Ovary (tissue), 9 donors: ENCODE data around the gene ARHGEF10L. TPM values are rescaled to one million over a fixed set of nuclear protein-coding genes. Genes with fewer than 3 reads are reported as not detected.

Experiments
- DNase-seq, 5 donors: peaks; one replicate each; pipeline ENCODE4 v3.0.0-alpha.2; 2019 to 2020
- H3K27ac ChIP-seq, 2 donors: fragments of 200-600 bp; one replicate each; pipeline versions ENCODE4 v1.5.1 to v1.8.0; 2019 to 2022
- H3K27me3 ChIP-seq: fragments of 200-600 bp; one replicate; pipeline ENCODE4 v1.8.0; 2022
- H3K36me3 ChIP-seq: fragments of 200-600 bp; sonication (generic); one replicate; pipeline ENCODE4 v1.5.1; 2019
- H3K4me1 ChIP-seq: one replicate; pipeline ENCODE4 v1.8.1; 2013; ENCODE audit warnings: mild to moderate bottlenecking, moderate library complexity; ENCODE audit not compliant: insufficient read depth
- H3K4me3 ChIP-seq: fragments of 200-600 bp; sonication (generic); one replicate; pipeline ENCODE4 v1.5.1; 2017
- H3K9me3 ChIP-seq, 2 donors: fragments of 200-600 bp in 1 of 2; sonication (generic) in 1 of 2; one replicate each; pipeline versions ENCODE4 v1.5.1 to v1.8.1; 2013 to 2019; ENCODE audit warnings: mild to moderate bottlenecking in 1 of 2, moderate library complexity in 1 of 2
- EP300 ChIP-seq: sonication (generic); formaldehyde crosslinking; IDR thresholded peaks from one replicate; pipeline ENCODE4 v1.6.1; 2017; ENCODE audit warnings: antibody characterized with exemption
- POLR2A ChIP-seq: fragments of 450-650 bp; IDR thresholded peaks from one replicate; pipeline ENCODE4 v1.6.1; 2017; ENCODE audit warnings: antibody characterized with exemption, mild to moderate bottlenecking, moderate library complexity
- WGBS, 3 donors: extraction: QIAGEN DNeasy Blood & Tissue Kit in 1 of 3; methylation state at CpG; one replicate each; pipeline versions ENCODE4 v1.1.5 to v1.1.7; 2013 to 2017; 5-methylcytosine and 5-hydroxymethylcytosine counted together
- intact Hi-C, 4 donors: fragments of 100-400 bp; cut with DNase I; formaldehyde crosslinking; loops; one replicate each; pipeline versions ENCODE4 v1.11.0 to v1.15.1; 2022 to 2023
- polyA plus RNA-seq, 2 donors: library from polyadenylated mRNA; stranded (reverse); fragments of 200-250 nt in 1 of 2; fragments of 350-450 nt in 1 of 2; fragmentation: Illumina TruSeq in 1 of 2; extraction: RNeasy Lipid Tissue Mini Kit (QIAGEN cat#74804) in 1 of 2; gene quantifications; one replicate each; pipeline ENCODE4 v1.2.3, GENCODE V29; 2013 to 2014
- total RNA-seq, 7 donors: library from RNA; depleted of rRNA in 2 of 7; stranded (reverse); fragments of >200 nt in 2 of 7; fragmentation: NEBNext Ultra II Directional in 3 of 7; extraction: Animal tissue kit (Norgen Biotek cat#: 25700) in 3 of 7; gene quantifications; one replicate each; pipeline versions ENCODE4 v1.1.0 to v1.2.4, GENCODE V29; 2016 to 2023
- TF ChIP-seq, protein P1 (sequence below), 3 donors: fragments of 450-650 bp in 2 of 3; fragments of 200-600 bp in 1 of 3; IDR thresholded peaks; one replicate each; pipeline versions ENCODE4 v1.5.1 to v1.8.0; 2016 to 2022; ENCODE audit warnings: antibody characterized with exemption in 3 of 3, mild to moderate bottlenecking in 1 of 3
- donor health status: DM: no; HTN: no; CAD: no; lungs with moderate emphysema.
- donor health status: DM: no; HTN: no; CAD: no.
- donor health status: Bipolar disorder and iron deficiency.
- donor health status: DM: yes; HTN: yes; CAD: no.
- donor health status: DM: no; HTN: no; CAD: no.
- donor health status: DM: yes; HTN: yes; CAD: no.

The ARHGEF10L gene
- total and polyA plus RNA-seq, 9 donors, result 3.6 to 23.0 (median 18.3) TPM

DNA sequence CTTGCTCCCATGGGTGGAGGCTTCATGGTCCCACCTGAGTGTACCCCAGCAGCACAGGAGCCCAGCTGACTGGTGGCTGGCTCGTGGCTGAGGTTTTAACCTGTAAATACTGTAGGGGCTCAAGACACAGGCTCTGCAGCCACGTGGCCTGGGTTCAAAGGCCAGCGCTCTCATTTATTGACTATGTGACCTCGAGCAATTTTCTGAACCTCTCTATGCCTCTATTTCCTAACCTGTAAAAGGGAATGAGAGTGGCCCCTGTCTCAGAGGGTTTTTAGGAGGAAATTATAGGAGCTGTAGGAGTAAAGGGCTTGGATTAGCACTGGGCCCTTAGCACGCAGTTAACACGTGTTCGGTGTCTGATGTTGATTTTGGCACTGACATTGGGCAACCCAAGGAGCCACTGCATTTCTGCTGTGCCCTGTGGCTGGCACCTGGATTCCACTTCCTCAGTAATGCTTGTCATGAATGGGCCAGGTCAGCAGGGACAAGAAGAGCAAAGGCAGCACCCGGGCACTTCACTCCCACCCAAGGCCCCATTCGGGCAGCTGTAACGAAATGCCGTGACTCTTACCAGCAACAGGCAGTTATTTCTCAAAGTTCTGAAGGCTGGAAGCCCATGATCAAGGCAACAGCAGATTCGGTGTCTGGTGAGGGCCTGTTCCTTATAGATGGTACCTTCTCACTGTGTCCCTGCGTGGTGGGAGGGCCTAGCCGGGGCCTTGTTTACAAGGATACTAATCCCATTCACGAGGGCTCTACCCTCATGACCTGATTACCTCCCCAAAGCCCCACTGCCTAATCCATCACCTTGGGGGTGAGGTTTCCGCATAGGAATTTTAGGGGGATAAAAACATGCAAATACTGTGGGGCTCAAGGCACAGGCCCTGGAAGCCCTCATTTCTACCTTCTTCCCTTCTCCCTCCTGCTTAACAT lies 25.2 kb downstream of the ARHGEF10L start:
- TF ChIP-seq POLR2A, result no peak
- TF ChIP-seq, protein P1, sequence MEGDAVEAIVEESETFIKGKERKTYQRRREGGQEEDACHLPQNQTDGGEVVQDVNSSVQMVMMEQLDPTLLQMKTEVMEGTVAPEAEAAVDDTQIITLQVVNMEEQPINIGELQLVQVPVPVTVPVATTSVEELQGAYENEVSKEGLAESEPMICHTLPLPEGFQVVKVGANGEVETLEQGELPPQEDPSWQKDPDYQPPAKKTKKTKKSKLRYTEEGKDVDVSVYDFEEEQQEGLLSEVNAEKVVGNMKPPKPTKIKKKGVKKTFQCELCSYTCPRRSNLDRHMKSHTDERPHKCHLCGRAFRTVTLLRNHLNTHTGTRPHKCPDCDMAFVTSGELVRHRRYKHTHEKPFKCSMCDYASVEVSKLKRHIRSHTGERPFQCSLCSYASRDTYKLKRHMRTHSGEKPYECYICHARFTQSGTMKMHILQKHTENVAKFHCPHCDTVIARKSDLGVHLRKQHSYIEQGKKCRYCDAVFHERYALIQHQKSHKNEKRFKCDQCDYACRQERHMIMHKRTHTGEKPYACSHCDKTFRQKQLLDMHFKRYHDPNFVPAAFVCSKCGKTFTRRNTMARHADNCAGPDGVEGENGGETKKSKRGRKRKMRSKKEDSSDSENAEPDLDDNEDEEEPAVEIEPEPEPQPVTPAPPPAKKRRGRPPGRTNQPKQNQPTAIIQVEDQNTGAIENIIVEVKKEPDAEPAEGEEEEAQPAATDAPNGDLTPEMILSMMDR (IDR thresholded peaks at IDR 0.05), result no peak
- no peak for TF ChIP-seq EP300
- WGBS, 3 donors, result 82 to 90% (median 87%) methylated on average over 16 of the region's 16 CpGs

DNA sequence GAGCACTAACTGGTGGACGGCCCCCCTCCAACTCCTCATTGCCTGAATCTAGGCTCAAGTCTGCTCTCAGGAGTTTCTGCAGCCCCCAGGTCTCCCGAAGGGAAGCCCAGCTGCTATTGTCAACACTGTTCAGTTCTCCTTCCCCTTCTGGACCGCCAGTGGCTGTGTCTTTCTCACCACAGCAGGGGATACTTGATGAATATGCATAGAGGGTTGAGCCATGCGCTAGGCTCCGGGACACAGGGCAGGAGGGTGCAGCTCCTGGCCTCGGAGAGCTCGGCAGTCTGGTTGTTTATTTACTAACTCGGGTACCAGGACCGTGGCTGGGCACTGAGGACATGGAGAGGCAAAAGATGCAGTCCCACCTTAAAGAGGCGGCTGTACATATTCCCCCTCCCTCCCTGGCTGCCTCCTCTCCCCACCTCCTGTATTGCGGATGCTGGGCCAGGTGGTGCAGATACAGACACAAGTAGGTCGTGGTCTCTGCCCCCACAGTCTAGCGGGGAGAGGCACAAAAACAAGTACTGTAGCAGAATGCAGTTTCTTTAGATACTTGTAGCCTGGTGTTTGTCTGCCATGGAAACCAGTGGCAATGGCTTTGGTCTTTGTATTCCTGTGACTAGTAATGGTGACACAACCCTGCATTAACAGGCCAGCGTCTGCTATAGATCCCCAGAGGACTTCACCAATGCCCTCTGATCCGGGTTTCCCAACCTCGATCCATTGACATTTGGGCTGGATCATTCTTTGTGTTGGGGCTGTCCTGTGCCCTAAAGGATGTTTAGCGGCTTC lies 26.2 kb downstream of the ARHGEF10L start:
- 69 to 76% (median 72%) methylated on average over 17 of the region's 17 CpGs for WGBS, 3 donors
- Histone ChIP-seq H3K9me3 (no peaks in the 10 kb centered on the region), H3K4me1 (peaks cover 44% of the 10 kb centered on the region), H3K27me3 (no peaks in the 10 kb centered on the region), H3K27ac (peak overlapping the region in 1 of 2 donors; percentile 41), H3K36me3 (no peaks in the 10 kb centered on the region), H3K4me3 (no peak overlapping the region)
- no peak for TF ChIP-seq EP300
- no peak for TF ChIP-seq POLR2A
- TF ChIP-seq, protein P1 (IDR thresholded peaks at IDR 0.05), result no peak
- DNase-seq, result no peak
- intact Hi-C loops, result no loop called here

More for the DNA sequence above, 25.2 kb downstream of the ARHGEF10L start:
- Histone ChIP-seq H3K4me3 (no peak overlapping the region), H3K4me1 (peaks cover 39% of the 10 kb centered on the region), H3K27me3 (no peaks in the 10 kb centered on the region), H3K36me3 (no peaks in the 10 kb centered on the region), H3K27ac (peak overlapping the region; percentile 11 to 41), H3K9me3 (no peaks in the 10 kb centered on the region)
- no peak for DNase-seq
- intact Hi-C loops, result no loop called here

DNA sequence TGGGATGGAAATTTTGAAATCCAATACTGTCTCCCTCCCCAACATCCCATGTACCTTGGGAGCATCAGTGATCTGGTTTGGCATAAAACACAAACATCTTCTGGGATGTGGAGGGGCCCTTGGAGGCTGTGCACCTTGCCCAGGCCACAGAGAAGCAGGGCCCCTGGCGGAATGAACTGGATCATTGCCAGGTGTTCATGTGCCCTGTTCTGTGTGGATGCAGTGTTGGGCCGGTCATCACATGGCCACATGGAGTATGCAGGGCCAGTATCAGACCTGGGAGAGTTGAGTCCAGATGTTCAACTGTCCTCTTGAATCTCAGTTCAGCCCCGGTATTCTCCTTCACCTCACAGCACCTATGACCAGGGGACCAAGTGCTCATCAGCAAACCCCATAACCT lies 26.9 kb downstream of the ARHGEF10L start:
- Histone ChIP-seq H3K27ac (peak overlapping the region in 1 of 2 donors; percentile 95), H3K4me3 (no peak overlapping the region), H3K36me3 (no peaks in the 10 kb centered on the region), H3K27me3 (no peaks in the 10 kb centered on the region), H3K4me1 (peaks cover 40% of the 10 kb centered on the region), H3K9me3 (no peaks in the 10 kb centered on the region)
- intact Hi-C loops, result no loop called here
- WGBS, 3 donors, result 93 to 94% (median 93%) methylated on average over 3 of the region's 3 CpGs
- DNase-seq, result no peak
- TF ChIP-seq, protein P1 (IDR thresholded peaks at IDR 0.05), result no peak
- TF ChIP-seq EP300 (no peak), POLR2A (no peak)

DNA sequence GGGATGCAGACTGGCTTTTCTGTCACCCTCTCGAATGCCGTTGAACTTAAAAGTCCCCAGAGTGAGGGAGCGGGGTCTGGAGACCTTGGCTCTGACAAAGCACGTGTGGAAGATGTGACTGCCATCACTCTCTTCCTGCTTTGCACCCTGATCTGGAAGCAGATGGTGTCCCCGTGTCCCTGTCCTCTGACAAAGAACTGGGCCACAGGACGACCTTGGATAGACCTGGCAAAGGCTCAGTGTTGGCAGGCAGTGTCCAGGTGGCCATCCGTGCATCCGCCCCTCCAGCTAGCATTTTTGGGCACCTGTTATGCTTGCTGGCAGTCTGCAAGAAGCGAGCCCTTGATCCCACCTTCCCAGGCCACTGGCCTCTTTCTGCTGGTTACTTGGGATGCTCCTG lies 27.4 kb downstream of the ARHGEF10L start:
- H3K27me3 ChIP-seq, result no peaks in the 10 kb centered on the region
- no peaks in the 10 kb centered on the region for H3K36me3 ChIP-seq
- peak overlapping the region in 1 of 2 donors; percentile 95 for H3K27ac ChIP-seq
- DNase-seq, result no peak
- H3K4me3 ChIP-seq, result no peak overlapping the region
- intact Hi-C loops, result no loop called here
- TF ChIP-seq POLR2A, result no peak
- TF ChIP-seq, protein P1 (IDR thresholded peaks at IDR 0.05), result no peak
- TF ChIP-seq EP300, result no peak
- no peaks in the 10 kb centered on the region for H3K9me3 ChIP-seq
- WGBS, 3 donors, result 84 to 88% (median 87%) methylated on average over 9 of the region's 9 CpGs
- H3K4me1 ChIP-seq, result peaks cover 37% of the 10 kb centered on the region
